HCT116 (cell line): ENCODE data around the gene CACNG1.

ENCODE experiments used
- CEBPB ChIP-seq: IDR thresholded peaks from 2 replicates; pipeline ENCODE4 v1.6.1; 2012; ENCODE audit warnings: low read depth
- CTCF ChIP-seq, 3 experiments: fragments of 200-600 bp in 1 of 3; sonication (generic) in 1 of 3; IDR thresholded peaks in 2 of 3; conservative IDR thresholded peaks in 1 of 3; 2 replicates each; pipeline ENCODE4 v1.5.1; 2012 to 2017; ENCODE audit warnings: low read depth in 2 of 3, low read length in 2 of 3, antibody characterized with exemption in 1 of 3, borderline replicate concordance in 1 of 3, control low read depth in 1 of 3, mild to moderate bottlenecking in 1 of 3, mixed read lengths in 1 of 3, mixed run types in 1 of 3, moderate library complexity in 1 of 3; ENCODE audit not compliant: insufficient read depth in 1 of 3
- ELF1 ChIP-seq: IDR thresholded peaks from 2 replicates; pipeline ENCODE4 v1.6.1; 2012; ENCODE audit warnings: low read depth, borderline replicate concordance
- MAX ChIP-seq: IDR thresholded peaks from 2 replicates; pipeline ENCODE4 v1.6.1; 2012
- POLR2A ChIP-seq: IDR thresholded peaks from 2 replicates; pipeline ENCODE4 v1.7.0; 2011; ENCODE audit warnings: borderline replicate concordance; ENCODE audit not compliant: insufficient read depth, insufficient read length; ENCODE audit errors: extremely low read depth
- POLR2AphosphoS5 ChIP-seq: IDR thresholded peaks from 2 replicates; pipeline ENCODE4 v1.6.1; 2011; ENCODE audit warnings: mild to moderate bottlenecking, low read depth, low read length, moderate library complexity
- REST ChIP-seq: IDR thresholded peaks from 2 replicates; pipeline ENCODE4 v1.6.1; 2012; ENCODE audit warnings: low read depth
- SP1 ChIP-seq: IDR thresholded peaks from 2 replicates; pipeline ENCODE4 v1.6.1; 2012; ENCODE audit warnings: low read depth
- SRF ChIP-seq: IDR thresholded peaks from 2 replicates; pipeline ENCODE4 v1.6.1; 2012; ENCODE audit warnings: low read depth
- TCF7L2 ChIP-seq: IDR thresholded peaks from 2 replicates; pipeline ENCODE4 v1.7.0; 2011; ENCODE audit warnings: borderline replicate concordance, inconsistent platforms; ENCODE audit not compliant: insufficient read depth, insufficient read length; ENCODE audit errors: extremely low read depth
- ZFX ChIP-seq: fragments of 450-650 bp; IDR thresholded peaks from 2 replicates; pipeline ENCODE4 v1.6.1; 2017
- ZNF274 ChIP-seq: fragments of 200-500 bp; sonication (Bioruptor generic); IDR thresholded peaks from 2 replicates; pipeline ENCODE4 v1.6.1; 2014; ENCODE audit warnings: mild to moderate bottlenecking, low read depth, low read length, inconsistent platforms

GRCh38 chr17:67011527-67012175 is 32.7 kb upstream of the CACNG1 start:
- TF ChIP-seq ZFX (no peak), POLR2A (no peak), POLR2AphosphoS5 (no peak), CTCF (IDR thresholded peaks at IDR 0.05 in 2 of 3, conservative IDR thresholded peaks at IDR 0.05 in 1 of 3; ENCODE audit: borderline replicate concordance in 1 of 3, insufficient read depth in 1 of 3, low read depth in 2 of 3, low read length in 2 of 3) (no peak), CEBPB (no peak), SP1 (no peak), TCF7L2 (no peak), SRF (no peak), ZNF274 (no peak), REST (no peak), MAX (no peak), ELF1 (no peak)
